Liver (tissue), 9 donors: Measurements from ENCODE around the gene RAB9B. TPM values are rescaled to one million over a fixed set of nuclear protein-coding genes. Genes with fewer than 3 reads are reported as not detected.

Experiments used
- DNase-seq: peaks from one replicate; pipeline ENCODE4 v3.0.0-alpha.2; 2017; ENCODE audit warnings: low spot score
- H3K27ac ChIP-seq, 2 donors: one replicate each; pipeline ENCODE4 v1.7.0; 2013; ENCODE audit warnings: inconsistent platforms in 2 of 2, low read length in 2 of 2, control low read depth in 1 of 2, low read depth in 1 of 2, mild to moderate bottlenecking in 1 of 2
- H3K27me3 ChIP-seq, 4 donors: one replicate each; pipeline versions ENCODE4 v1.6.1 to v1.7.0; 2013; ENCODE audit warnings: low read length in 3 of 4, inconsistent platforms in 1 of 4, mild to moderate bottlenecking in 1 of 4, moderate library complexity in 1 of 4; ENCODE audit not compliant: control insufficient read depth in 4 of 4, insufficient read depth in 4 of 4
- H3K36me3 ChIP-seq, 4 donors: one replicate each; pipeline versions ENCODE4 v1.6.1 to v1.7.0; 2013; ENCODE audit warnings: low read length in 3 of 4, mild to moderate bottlenecking in 3 of 4, low read depth in 1 of 4, moderate library complexity in 1 of 4; ENCODE audit not compliant: control insufficient read depth in 4 of 4, insufficient read depth in 3 of 4
- H3K4me1 ChIP-seq, 4 donors: one replicate each; pipeline versions ENCODE4 v1.6.1 to v1.7.0; 2013; ENCODE audit warnings: low read length in 3 of 4, mild to moderate bottlenecking in 3 of 4, moderate library complexity in 1 of 4; ENCODE audit not compliant: control insufficient read depth in 4 of 4, insufficient read depth in 4 of 4
- H3K4me3 ChIP-seq, 3 donors: one replicate each; pipeline versions ENCODE4 v1.6.1 to v1.7.0; 2013; ENCODE audit warnings: low read length in 3 of 3, control low read depth in 1 of 3, low read depth in 1 of 3, mild to moderate bottlenecking in 1 of 3
- H3K9ac ChIP-seq, 2 donors: one replicate each; pipeline ENCODE4 v1.7.0; 2013; ENCODE audit warnings: low read length in 2 of 2, mild to moderate bottlenecking in 2 of 2, moderate library complexity in 2 of 2, control low read depth in 1 of 2, low read depth in 1 of 2
- H3K9me3 ChIP-seq, 4 donors: one replicate each; pipeline versions ENCODE4 v1.6.1 to v1.7.0; 2013; ENCODE audit warnings: low read length in 3 of 4; ENCODE audit not compliant: control insufficient read depth in 4 of 4
- ATF3 ChIP-seq: IDR thresholded peaks from 2 replicates; pipeline ENCODE4 v1.6.1; 2016; ENCODE audit warnings: antibody characterized with exemption
- CTCF ChIP-seq: fragments of 150-350 bp; IDR thresholded peaks from 2 replicates; pipeline ENCODE4 v1.5.1; 2017; ENCODE audit warnings: improper control_type of control experiment, low read depth, low read length; ENCODE audit not compliant: missing input control
- EGR1 ChIP-seq, 2 donors: IDR thresholded peaks; 2 replicates each; pipeline ENCODE4 v1.6.1; 2016 to 2018; ENCODE audit warnings: antibody characterized with exemption in 2 of 2, low read depth in 2 of 2
- FOXA1 ChIP-seq: IDR thresholded peaks from 2 replicates; pipeline ENCODE4 v1.6.1; 2016; ENCODE audit warnings: antibody characterized with exemption
- FOXA2 ChIP-seq: IDR thresholded peaks from 2 replicates; pipeline ENCODE4 v1.6.1; 2016; ENCODE audit warnings: antibody characterized with exemption
- GABPA ChIP-seq, 2 donors: IDR thresholded peaks in 1 of 2; conservative IDR thresholded peaks in 1 of 2; 2 replicates each; pipeline ENCODE4 v1.6.1; 2016; ENCODE audit warnings: antibody characterized with exemption in 2 of 2, mild to moderate bottlenecking in 1 of 2, moderate library complexity in 1 of 2
- HNF4A ChIP-seq, 2 donors: conservative IDR thresholded peaks; 2 replicates each; pipeline ENCODE4 v1.6.1; 2016; ENCODE audit warnings: antibody characterized with exemption in 2 of 2, mild to moderate bottlenecking in 2 of 2
- HNF4G ChIP-seq: IDR thresholded peaks from 2 replicates; pipeline ENCODE4 v1.6.1; 2016; ENCODE audit warnings: antibody characterized with exemption
- JUND ChIP-seq, 2 donors: IDR thresholded peaks; 2 replicates each; pipeline ENCODE4 v1.6.1; 2016; ENCODE audit warnings: antibody characterized with exemption in 2 of 2
- MAX ChIP-seq: IDR thresholded peaks from 2 replicates; pipeline ENCODE4 v1.6.1; 2016; ENCODE audit warnings: antibody characterized with exemption
- NR2F2 ChIP-seq: IDR thresholded peaks from 2 replicates; pipeline ENCODE4 v1.6.1; 2016; ENCODE audit warnings: antibody characterized with exemption
- RAD21 ChIP-seq, 2 donors: IDR thresholded peaks; 2 replicates each; pipeline ENCODE4 v1.6.1; 2016; ENCODE audit warnings: antibody characterized with exemption in 2 of 2, mild to moderate bottlenecking in 2 of 2
- REST ChIP-seq: IDR thresholded peaks from 2 replicates; pipeline ENCODE4 v1.6.1; 2016; ENCODE audit warnings: antibody characterized with exemption, mild to moderate bottlenecking
- RXRA ChIP-seq, 2 donors: IDR thresholded peaks; 2 replicates each; pipeline ENCODE4 v1.6.1; 2017 to 2018; ENCODE audit warnings: antibody characterized with exemption in 2 of 2, mild to moderate bottlenecking in 1 of 2
- SP1 ChIP-seq: IDR thresholded peaks from 2 replicates; pipeline ENCODE4 v1.6.1; 2018; ENCODE audit warnings: antibody characterized with exemption, mild to moderate bottlenecking
- TAF1 ChIP-seq: conservative IDR thresholded peaks from 2 replicates; pipeline ENCODE4 v1.6.1; 2016; ENCODE audit warnings: antibody characterized with exemption, mild to moderate bottlenecking
- YY1 ChIP-seq: IDR thresholded peaks from 2 replicates; pipeline ENCODE4 v1.6.1; 2016; ENCODE audit warnings: antibody characterized with exemption, mild to moderate bottlenecking
- ZBTB33 ChIP-seq: IDR thresholded peaks from 2 replicates; pipeline ENCODE4 v1.6.1; 2016; ENCODE audit warnings: antibody characterized with exemption
- WGBS: extraction: QIAGEN DNeasy Blood & Tissue Kit; methylation state at CpG from one replicate; pipeline ENCODE4 v1.1.7; 2013; 5-methylcytosine and 5-hydroxymethylcytosine counted together
- polyA plus RNA-seq, 2 donors: library from polyadenylated mRNA; stranded (reverse) in 1 of 2; unstranded in 1 of 2; fragments of 200-250 nt in 1 of 2; fragments of >200 nt in 1 of 2; fragmentation: Nextera tagmentation in 1 of 2; extraction: Ambion mirVana in 1 of 2; gene quantifications; one replicate each; pipeline versions ENCODE4 v1.2.1 to v1.2.3, GENCODE V29; 2013 to 2015
- total RNA-seq, 2 donors: library from RNA; depleted of rRNA; stranded (reverse); fragments of >200 nt; gene quantifications; one replicate each; pipeline ENCODE4 v1.2.3, GENCODE V29; 2014
- donor health status: healthy.
- donor health status: healthy.
- donor health status: healthy.
- donor health status: healthy.
- donor health status: healthy.

Gene RAB9B
- total and polyA plus RNA-seq, 4 donors = 0.07 to 0.51 (median 0.23) TPM

GRCh38 chrX:103792916-103793544 lies 39.0 kb downstream of the RAB9B start:
- no peaks in the 10 kb centered on the region for H3K9me3 ChIP-seq
- 78% methylated on average over 6 of the region's 6 CpGs for WGBS
- H3K27ac ChIP-seq = no peak overlapping the region
- no peak overlapping the region for H3K9ac ChIP-seq
- H3K4me3 ChIP-seq = no peak overlapping the region
- peaks cover 0 to 4% (median 0%) of the 10 kb centered on the region in 4 donors for H3K27me3 ChIP-seq
- TF ChIP-seq HNF4A (conservative IDR thresholded peaks at IDR 0.05) = no peak
- no peak for TF ChIP-seq ATF3
- TF ChIP-seq HNF4G = no peak
- TF ChIP-seq TAF1 = no peak
- TF ChIP-seq RAD21 (IDR thresholded peaks at IDR 0.05) = no peak
- TF ChIP-seq FOXA1 = no peak
- TF ChIP-seq GABPA (IDR thresholded peaks at IDR 0.05 in 1 of 2, conservative IDR thresholded peaks at IDR 0.05 in 1 of 2) = no peak
- TF ChIP-seq SP1 = no peak
- no peak for TF ChIP-seq RXRA (IDR thresholded peaks at IDR 0.05)
- no peak for TF ChIP-seq JUND (IDR thresholded peaks at IDR 0.05)
- no peak for TF ChIP-seq NR2F2
- no peak for TF ChIP-seq CTCF
- TF ChIP-seq EGR1 (IDR thresholded peaks at IDR 0.05; ENCODE audit: low read depth in 2 of 2) = no peak
- no peak for TF ChIP-seq MAX
- TF ChIP-seq FOXA2 = no peak
- TF ChIP-seq ZBTB33 = no peak
- no peak for TF ChIP-seq YY1
- no peak for TF ChIP-seq REST
- no peaks in the 10 kb centered on the region for H3K36me3 ChIP-seq
- no peaks in the 10 kb centered on the region for H3K4me1 ChIP-seq
- DNase-seq = no peak
